Measurements from ENCODE around the gene CCDC158.

GRCh38 chr4:76439491-76439890, 18.6 kb upstream of the CCDC158 start:
- no peak for TF ChIP-seq SIN3A (conservative IDR thresholded peaks at IDR 0.05 in 1 of 2, IDR thresholded peaks at IDR 0.05 in 1 of 2; ENCODE audit: low read depth in 1 of 2, low read length in 2 of 2)
- no peak for TF ChIP-seq POLR2A (IDR thresholded peaks at IDR 0.05; ENCODE audit: control extremely low read depth in 1 of 2, low read depth in 2 of 2, low read length in 2 of 2)
- no peak for TF ChIP-seq JUND (IDR thresholded peaks at IDR 0.05; ENCODE audit: low read length)

All from H1 (cell line).